Smooth muscle cell (in vitro differentiated cells): ENCODE measurements around the gene ATF7IP. TPM values are rescaled to one million over a fixed set of nuclear protein-coding genes. Genes with fewer than 3 reads are reported as not detected.
"Not testable (repeated sequence)": the region's sequence is repeated elsewhere in the genome, so short reads cannot be mapped to it uniquely, and the experiment has no call there.

Experiments used
- DNase-seq: peaks from one replicate; lab custom pipeline; 2025; ENCODE audit not compliant: unreplicated experiment; lab: John Stamatoyannopoulos, UW
- H2AFZ ChIP-seq: fragments of 200-600 bp; sonication (generic); 2 replicates; pipeline ENCODE4 v1.6.0; 2016; ENCODE audit warnings: antibody characterized with exemption, low read depth, mild to moderate bottlenecking
- H3F3A ChIP-seq: fragments of 200-600 bp; sonication (generic); 2 replicates; pipeline ENCODE4 v1.6.0; 2017; ENCODE audit warnings: antibody characterized with exemption, low read depth
- H3K27ac ChIP-seq: fragments of 200-600 bp; sonication (generic); 2 replicates; pipeline ENCODE4 v1.5.1; 2016; ENCODE audit warnings: low read depth, mild to moderate bottlenecking
- H3K27me3 ChIP-seq: fragments of 200-600 bp; sonication (generic); 2 replicates; pipeline ENCODE4 v1.6.1; 2016; ENCODE audit warnings: low read depth, mild to moderate bottlenecking
- H3K36me3 ChIP-seq: fragments of 200-600 bp; sonication (generic); 2 replicates; pipeline ENCODE4 v1.5.1; 2016; ENCODE audit warnings: low read depth
- H3K4me1 ChIP-seq: fragments of 200-600 bp; sonication (generic); 2 replicates; pipeline ENCODE4 v1.5.1; 2016; ENCODE audit warnings: low read depth
- H3K4me2 ChIP-seq: fragments of 200-600 bp; sonication (generic); 2 replicates; pipeline ENCODE4 v1.6.0; 2016; ENCODE audit warnings: mild to moderate bottlenecking
- H3K4me3 ChIP-seq: fragments of 200-600 bp; sonication (generic); 2 replicates; pipeline ENCODE4 v1.5.1; 2016; ENCODE audit warnings: mild to moderate bottlenecking
- H3K79me2 ChIP-seq: fragments of 200-600 bp; sonication (generic); 2 replicates; pipeline ENCODE4 v1.6.0; 2016; ENCODE audit warnings: low read depth, mild to moderate bottlenecking
- H3K9ac ChIP-seq: fragments of 200-600 bp; sonication (generic); 2 replicates; pipeline ENCODE4 v1.6.0; 2016; ENCODE audit warnings: low read depth
- H3K9me3 ChIP-seq: fragments of 200-600 bp; sonication (generic); replicated peaks from 2 replicates; pipeline ENCODE4 v1.5.1; 2016; ENCODE audit warnings: low read depth
- H4K20me1 ChIP-seq: fragments of 200-600 bp; sonication (generic); 2 replicates; pipeline ENCODE4 v1.6.0; 2016; ENCODE audit warnings: low read depth
- WGBS: methylation state at CpG from one replicate; pipeline ENCODE4 v1.1.7; 2016; ENCODE audit warnings: low lambda C conversion rate; 5-methylcytosine and 5-hydroxymethylcytosine counted together
- polyA plus RNA-seq: library from polyadenylated mRNA; unstranded; fragments of >200 nt; fragmentation: Nextera tagmentation; extraction: Ambion mirVana; gene quantifications from 2 replicates; pipeline ENCODE4 v1.2.1, GENCODE V29; 2016
- total RNA-seq: library from RNA; depleted of rRNA; stranded (reverse); fragments of >200 nt; gene quantifications from 2 replicates; pipeline ENCODE4 v1.2.3, GENCODE V29; 2014
- TF ChIP-seq, protein P1 (sequence below): fragments of 200-600 bp; sonication (generic); IDR thresholded peaks from 2 replicates; pipeline ENCODE4 v1.5.1; 2017; ENCODE audit warnings: borderline replicate concordance, mild to moderate bottlenecking, antibody characterized with exemption; ENCODE audit not compliant: insufficient read depth, poor library complexity, severe bottlenecking

The ATF7IP gene
- total and polyA plus RNA-seq, 2 experiments from 2014 or later, result 27.5 to 66.8 TPM

DNA sequence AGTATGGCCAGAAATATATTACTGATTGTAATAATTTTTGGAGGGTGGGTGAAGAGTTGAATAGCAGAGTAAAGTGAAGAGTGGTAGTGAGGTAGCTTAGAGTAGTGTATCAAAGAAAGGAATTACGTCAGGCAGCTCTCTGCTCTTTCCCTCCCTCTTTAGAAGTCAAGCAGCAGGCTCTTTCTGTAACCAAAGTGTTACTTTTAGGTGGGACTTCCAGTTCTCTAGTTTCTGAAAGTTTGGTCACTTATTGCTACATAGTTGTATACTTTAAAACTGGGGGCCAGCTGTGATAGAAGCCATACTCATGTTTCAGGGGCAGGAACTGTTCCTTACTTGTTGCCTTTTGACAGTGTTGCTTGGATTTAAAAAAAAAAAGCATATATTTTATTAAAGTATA, 30.6 kb downstream of the ATF7IP start:
- TF ChIP-seq, protein P1, sequence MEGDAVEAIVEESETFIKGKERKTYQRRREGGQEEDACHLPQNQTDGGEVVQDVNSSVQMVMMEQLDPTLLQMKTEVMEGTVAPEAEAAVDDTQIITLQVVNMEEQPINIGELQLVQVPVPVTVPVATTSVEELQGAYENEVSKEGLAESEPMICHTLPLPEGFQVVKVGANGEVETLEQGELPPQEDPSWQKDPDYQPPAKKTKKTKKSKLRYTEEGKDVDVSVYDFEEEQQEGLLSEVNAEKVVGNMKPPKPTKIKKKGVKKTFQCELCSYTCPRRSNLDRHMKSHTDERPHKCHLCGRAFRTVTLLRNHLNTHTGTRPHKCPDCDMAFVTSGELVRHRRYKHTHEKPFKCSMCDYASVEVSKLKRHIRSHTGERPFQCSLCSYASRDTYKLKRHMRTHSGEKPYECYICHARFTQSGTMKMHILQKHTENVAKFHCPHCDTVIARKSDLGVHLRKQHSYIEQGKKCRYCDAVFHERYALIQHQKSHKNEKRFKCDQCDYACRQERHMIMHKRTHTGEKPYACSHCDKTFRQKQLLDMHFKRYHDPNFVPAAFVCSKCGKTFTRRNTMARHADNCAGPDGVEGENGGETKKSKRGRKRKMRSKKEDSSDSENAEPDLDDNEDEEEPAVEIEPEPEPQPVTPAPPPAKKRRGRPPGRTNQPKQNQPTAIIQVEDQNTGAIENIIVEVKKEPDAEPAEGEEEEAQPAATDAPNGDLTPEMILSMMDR, result no peak
- no peaks in the 10 kb centered on the region for H3K36me3 ChIP-seq
- H3K4me3 ChIP-seq, result peak overlapping the region; percentile 11
- peaks cover 96% of the 10 kb centered on the region for H3K79me2 ChIP-seq
- no peak overlapping the region for H3K9ac ChIP-seq
- no peak for DNase-seq
- no peak overlapping the region for H2AFZ ChIP-seq
- H3K4me2 ChIP-seq, result peak overlapping the region; percentile 78
- H3K9me3 ChIP-seq, result no peaks in the 10 kb centered on the region
- peaks cover 14% of the 10 kb centered on the region for H3F3A ChIP-seq
- 39% methylated on average over 1 of the region's 1 CpG for WGBS
- peak overlapping the region; percentile 51 for H3K27ac ChIP-seq
- no peaks in the 10 kb centered on the region for H3K27me3 ChIP-seq
- peaks cover 47% of the 10 kb centered on the region for H3K4me1 ChIP-seq
- peaks cover 14% of the 10 kb centered on the region for H4K20me1 ChIP-seq

DNA sequence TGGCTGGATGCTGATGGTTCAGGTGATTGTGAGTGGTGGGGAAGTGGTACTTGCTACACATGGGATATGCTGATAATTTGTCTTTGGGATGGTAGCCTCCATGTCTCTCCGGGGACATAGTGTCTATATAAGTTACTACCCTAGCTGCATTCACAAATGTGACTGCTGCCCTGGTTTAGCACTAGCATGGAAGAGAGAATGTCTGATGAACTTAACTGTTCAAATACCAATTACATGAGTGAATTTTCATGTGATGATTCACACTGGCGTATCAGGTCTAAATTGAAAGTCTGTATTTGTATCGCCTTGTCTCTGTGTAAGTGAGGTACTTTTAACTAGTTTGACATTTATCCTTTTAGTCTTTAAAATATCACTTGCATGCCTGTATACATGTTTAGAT, 34.4 kb downstream of the ATF7IP start:
- Histone ChIP-seq H3K27me3 (no peaks in the 10 kb centered on the region), H3K27ac (peak overlapping the region; percentile 74), H3K9me3 (no peaks in the 10 kb centered on the region), H3K4me3 (no peak overlapping the region), H3K36me3 (no peaks in the 10 kb centered on the region), H4K20me1 (peaks cover 39% of the 10 kb centered on the region), H2AFZ (no peak overlapping the region), H3K4me2 (peak overlapping the region; percentile 71), H3K9ac (no peak overlapping the region), H3K79me2 (peaks cover 100% of the 10 kb centered on the region), H3F3A (peaks cover 4% of the 10 kb centered on the region), H3K4me1 (peaks cover 27% of the 10 kb centered on the region)
- TF ChIP-seq, protein P1, result no peak
- WGBS, result 76% methylated on average over 3 of the region's 3 CpGs
- DNase-seq, result no peak

- peaks cover 4% of the 10 kb centered on the region for H3F3A ChIP-seq
- TF ChIP-seq, protein P1, result no peak
- no peaks in the 10 kb centered on the region for H3K36me3 ChIP-seq
- DNase-seq, result no peak
- H3K79me2 ChIP-seq, result peaks cover 100% of the 10 kb centered on the region
- H3K9me3 ChIP-seq, result no peaks in the 10 kb centered on the region
- WGBS, result 93% methylated on average over 1 of the region's 1 CpG
- H3K27me3 ChIP-seq, result no peaks in the 10 kb centered on the region
- peak overlapping the region; percentile 71 for H3K4me2 ChIP-seq
- H3K9ac ChIP-seq, result no peak overlapping the region
- peaks cover 19% of the 10 kb centered on the region for H3K4me1 ChIP-seq
- peak overlapping the region; percentile 74 for H3K27ac ChIP-seq
- H2AFZ ChIP-seq, result no peak overlapping the region
- peaks cover 42% of the 10 kb centered on the region for H4K20me1 ChIP-seq
- no peak overlapping the region for H3K4me3 ChIP-seq
Measured at GRCh38 chr12:14400599-14400998, 35.1 kb downstream of the ATF7IP start.

DNA sequence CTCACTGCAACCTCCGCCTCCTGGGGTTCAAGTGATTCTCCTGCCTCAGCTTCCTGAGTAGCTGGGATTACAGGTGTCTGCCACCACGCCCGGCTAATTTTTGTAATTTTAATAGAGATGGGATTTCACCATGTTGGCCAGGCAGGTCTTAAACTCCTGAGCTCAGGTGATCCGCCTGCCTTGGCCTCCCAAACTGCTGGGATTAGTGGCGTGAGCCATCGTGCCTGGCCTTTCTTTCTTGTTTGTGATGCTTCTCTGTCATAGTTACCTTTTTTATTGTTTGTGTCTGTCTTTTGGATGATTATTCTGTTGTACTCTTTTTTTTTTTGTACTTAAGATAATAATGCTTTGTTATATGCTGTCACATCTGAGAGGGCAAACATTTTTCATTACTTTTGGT, 35.8 kb downstream of the ATF7IP start:
- H2AFZ ChIP-seq, H3K9me3 ChIP-seq, H3K36me3 ChIP-seq, H3K4me2 ChIP-seq, H3K4me3 ChIP-seq, H3K9ac ChIP-seq, H3K27me3 ChIP-seq, DNase-seq, H3F3A ChIP-seq: not testable (repeated sequence)
- Histone ChIP-seq H4K20me1 (peaks cover 49% of the 10 kb centered on the region), H3K27ac (peak overlapping the region; percentile 74), H3K79me2 (peaks cover 100% of the 10 kb centered on the region), H3K4me1 (peaks cover 13% of the 10 kb centered on the region)
- WGBS, result 87% methylated on average over 6 of the region's 6 CpGs
